Measurements from ENCODE around the gene SPPL3.

- TF ChIP-seq CTCF (tag by site-specific recombination; IDR thresholded peaks at IDR 0.05): no peak
- TF ChIP-seq ZSCAN4 (tag by site-specific recombination; IDR thresholded peaks at IDR 0.05): no peak
- TF ChIP-seq ZNF362 (tag by site-specific recombination; IDR thresholded peaks at IDR 0.05): no peak
- TF ChIP-seq KLF9 (tag by site-specific recombination; IDR thresholded peaks at IDR 0.05; ENCODE audit: low read depth): no peak
- TF ChIP-seq ZNF112 (tag by site-specific recombination; IDR thresholded peaks at IDR 0.05): no peak
- no peak for TF ChIP-seq ZNF623 (tag by site-specific recombination; IDR thresholded peaks at IDR 0.05)
- no peak for TF ChIP-seq ZSCAN5A (tag by site-specific recombination; IDR thresholded peaks at IDR 0.05)
- TF ChIP-seq ZNF292 (tag by site-specific recombination; IDR thresholded peaks at IDR 0.05; ENCODE audit: borderline replicate concordance, low read depth): no peak
- TF ChIP-seq ZNF37A (tag by site-specific recombination; IDR thresholded peaks at IDR 0.05): no peak
- TF ChIP-seq ZNF311 (tag by site-specific recombination; IDR thresholded peaks at IDR 0.05; ENCODE audit: borderline replicate concordance): no peak
- TF ChIP-seq ZBTB7A (tag by site-specific recombination; IDR thresholded peaks at IDR 0.05; ENCODE audit: low read depth): no peak
- no peak for TF ChIP-seq ZNF624 (tag by site-specific recombination; IDR thresholded peaks at IDR 0.05)
Observed at GRCh38 chr12:120821878-120822277, 82.3 kb downstream of the SPPL3 start.

Measured in HEK293 (cell line).